Suprapubic skin (tissue), 3 donors: ENCODE results near the gene TAF11L3.

Source experiments
- CTCF ChIP-seq, 2 donors: fragments of 200-600 bp in 1 of 2; fragments of 450-650 bp in 1 of 2; sonication (generic) in 1 of 2; IDR thresholded peaks; one replicate each; pipeline ENCODE4 v1.5.1; 2016 to 2019; ENCODE audit warnings: antibody characterized with exemption in 2 of 2, mild to moderate bottlenecking in 1 of 2, moderate library complexity in 1 of 2
- POLR2A ChIP-seq, 2 donors: fragments of 450-650 bp; IDR thresholded peaks; one replicate each; pipeline ENCODE4 v1.6.1; 2017; ENCODE audit warnings: antibody characterized with exemption in 2 of 2, mild to moderate bottlenecking in 2 of 2, moderate library complexity in 2 of 2

- no peak for TF ChIP-seq CTCF (IDR thresholded peaks at IDR 0.05)
- no peak for TF ChIP-seq POLR2A (IDR thresholded peaks at IDR 0.05)
Measured at GRCh38 chr5:17497446-17497845, 20.7 kb upstream of the TAF11L3 start.
